OCI-LY1 (cell line): ENCODE measurements around the gene PIP4K2C.

Experiments used
- H2AFZ ChIP-seq: fragments of 200-600 bp; sonication (generic), shearing (Covaris generic); 2 replicates; pipeline ENCODE4 v1.6.0; 2014; ENCODE audit warnings: antibody characterized with exemption, mild to moderate bottlenecking, low read length
- H3F3A ChIP-seq: fragments of 200-600 bp; sonication (generic), shearing (Covaris generic); 2 replicates; pipeline ENCODE4 v1.6.0; 2014; ENCODE audit warnings: mild to moderate bottlenecking, antibody characterized with exemption, low read length, moderate library complexity; ENCODE audit not compliant: insufficient read depth
- H3K27ac ChIP-seq: fragments of 200-600 bp; sonication (generic); 2 replicates; pipeline ENCODE4 v1.5.1; 2014; ENCODE audit warnings: low read length, mixed run types, mild to moderate bottlenecking, low read depth; ENCODE audit not compliant: poor library complexity, severe bottlenecking
- H3K27me3 ChIP-seq: fragments of 200-600 bp; sonication (generic); 2 replicates; pipeline ENCODE4 v1.6.0; 2014; ENCODE audit warnings: antibody characterized with exemption, mild to moderate bottlenecking, low read length, moderate library complexity; ENCODE audit not compliant: insufficient read depth
- H3K36me3 ChIP-seq: fragments of 200-600 bp; sonication (generic); 2 replicates; pipeline ENCODE4 v1.6.1; 2014; ENCODE audit warnings: mild to moderate bottlenecking, antibody characterized with exemption, low read length, moderate library complexity, mixed read lengths; ENCODE audit not compliant: insufficient read depth
- H3K4me1 ChIP-seq: fragments of 200-600 bp; sonication (generic); 2 replicates; pipeline ENCODE4 v1.5.1; 2014; ENCODE audit warnings: mild to moderate bottlenecking, low read length, moderate library complexity; ENCODE audit not compliant: insufficient read depth, severe bottlenecking
- H3K4me2 ChIP-seq: fragments of 200-600 bp; sonication (generic), shearing (Covaris generic); 2 replicates; pipeline ENCODE4 v1.6.1; 2014; ENCODE audit warnings: low read length
- H3K4me3 ChIP-seq: fragments of 200-600 bp; sonication (generic); 2 replicates; pipeline ENCODE4 v1.5.1; 2014; ENCODE audit warnings: low read length, low read depth, mild to moderate bottlenecking, mixed read lengths; ENCODE audit not compliant: poor library complexity, severe bottlenecking
- H3K79me2 ChIP-seq: fragments of 200-600 bp; shearing (Covaris generic); 2 replicates; pipeline ENCODE4 v1.6.1; 2016; ENCODE audit warnings: mixed run types, low read length, mixed read lengths; ENCODE audit not compliant: insufficient read depth
- H3K9ac ChIP-seq: fragments of 200-600 bp; sonication (generic), shearing (Covaris generic); 2 replicates; pipeline ENCODE4 v1.6.1; 2014; ENCODE audit warnings: mild to moderate bottlenecking, low read length, mixed read lengths
- H3K9me2 ChIP-seq: fragments of 200-600 bp; sonication (generic), shearing (Covaris generic); 2 replicates; pipeline ENCODE4 v1.6.1; 2014; ENCODE audit warnings: low read depth, mild to moderate bottlenecking, low read length, mixed read lengths
- H3K9me3 ChIP-seq: fragments of 200-600 bp; shearing (Covaris generic); 2 replicates; pipeline ENCODE4 v1.6.1; 2014; ENCODE audit warnings: low read length, mixed read lengths
- H4K20me1 ChIP-seq: fragments of 200-600 bp; sonication (generic), shearing (Covaris generic); 2 replicates; pipeline ENCODE4 v1.6.0; 2016; ENCODE audit warnings: mild to moderate bottlenecking, low read length; ENCODE audit not compliant: insufficient read depth
- EZH2 ChIP-seq: fragments of 200-600 bp; sonication (generic), shearing (Covaris generic); IDR thresholded peaks from 2 replicates; pipeline ENCODE4 v1.8.0; 2017; ENCODE audit warnings: borderline replicate concordance, mixed run types, mild to moderate bottlenecking, antibody characterized with exemption, low read length, moderate library complexity, mixed read lengths
- TF ChIP-seq, protein P1 (sequence below): fragments of 200-600 bp; sonication (generic), shearing (Covaris generic); IDR thresholded peaks from 2 replicates; pipeline ENCODE4 v1.5.1; 2017; ENCODE audit warnings: mild to moderate bottlenecking, antibody characterized with exemption, low read length, moderate library complexity, mixed read lengths

Gene PIP4K2C

DNA sequence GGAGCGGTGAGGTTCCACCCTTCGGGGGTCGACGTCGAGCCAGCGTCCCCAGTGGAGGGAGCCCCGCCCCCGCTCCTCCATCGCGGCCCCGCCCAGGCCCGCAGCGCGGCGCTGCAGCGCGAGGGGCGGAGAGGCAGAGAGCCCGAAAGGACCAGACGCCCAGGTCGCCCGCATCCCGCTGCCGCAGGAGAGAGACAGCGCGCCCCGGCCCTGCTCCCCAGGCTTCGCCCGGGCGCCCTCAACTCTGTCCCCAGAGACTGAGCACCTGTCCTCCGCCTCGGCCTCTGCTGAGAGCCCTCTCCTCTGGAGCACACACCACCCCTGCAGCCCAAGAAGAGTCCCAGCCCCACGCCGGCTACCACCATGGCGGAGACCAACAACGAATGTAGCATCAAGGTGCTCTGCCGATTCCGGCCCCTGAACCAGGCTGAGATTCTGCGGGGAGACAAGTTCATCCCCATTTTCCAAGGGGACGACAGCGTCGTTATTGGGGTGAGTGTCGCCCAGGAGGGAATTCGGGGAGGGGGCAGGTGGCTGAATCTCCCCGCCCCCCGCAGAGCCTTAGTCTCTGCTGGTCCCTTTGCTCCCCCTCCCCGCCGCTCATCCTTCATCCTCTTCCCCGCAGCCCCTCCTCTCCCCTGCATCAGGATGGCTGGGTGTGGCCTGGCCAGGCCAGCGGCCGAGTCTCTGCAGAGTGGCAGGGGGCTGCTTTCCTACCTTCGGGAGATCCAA is 40.9 kb upstream of the PIP4K2C start, which contains the start of gene KIF5A:
Gene KIF5A (plus strand): TSS at position 136 of the 732 bp plus-strand sequence. CDS start 228 bp downstream, at position 364.
- Histone ChIP-seq H3K9me3 (no peaks in the 10 kb centered on the region), H3K79me2 (0 out of 2 replicates have a peak, but pooled peaks cover 9% of the 10 kb centered on the region), H3K9ac (peak within 1 kb of the TSS; percentile 33; the same call in 1 of the 2 replicates), H3K9me2 (no peaks in the 10 kb centered on the region), H3K36me3 (peaks cover 8% of the 10 kb centered on the region; the same call in 1 of the 2 replicates), H2AFZ (no peak within 1 kb of the TSS), H3K4me1 (peaks cover 39% of the 10 kb centered on the region), H3K27me3 (no peaks in the 10 kb centered on the region), H3K27ac (no peak within 1 kb of the TSS), H3K4me3 (peak within 1 kb of the TSS; percentile 57), H4K20me1 (no peaks in the 10 kb centered on the region), H3K4me2 (peak within 1 kb of the TSS; percentile 67), H3F3A (no peaks in the 10 kb centered on the region)
- TF ChIP-seq, protein P1, sequence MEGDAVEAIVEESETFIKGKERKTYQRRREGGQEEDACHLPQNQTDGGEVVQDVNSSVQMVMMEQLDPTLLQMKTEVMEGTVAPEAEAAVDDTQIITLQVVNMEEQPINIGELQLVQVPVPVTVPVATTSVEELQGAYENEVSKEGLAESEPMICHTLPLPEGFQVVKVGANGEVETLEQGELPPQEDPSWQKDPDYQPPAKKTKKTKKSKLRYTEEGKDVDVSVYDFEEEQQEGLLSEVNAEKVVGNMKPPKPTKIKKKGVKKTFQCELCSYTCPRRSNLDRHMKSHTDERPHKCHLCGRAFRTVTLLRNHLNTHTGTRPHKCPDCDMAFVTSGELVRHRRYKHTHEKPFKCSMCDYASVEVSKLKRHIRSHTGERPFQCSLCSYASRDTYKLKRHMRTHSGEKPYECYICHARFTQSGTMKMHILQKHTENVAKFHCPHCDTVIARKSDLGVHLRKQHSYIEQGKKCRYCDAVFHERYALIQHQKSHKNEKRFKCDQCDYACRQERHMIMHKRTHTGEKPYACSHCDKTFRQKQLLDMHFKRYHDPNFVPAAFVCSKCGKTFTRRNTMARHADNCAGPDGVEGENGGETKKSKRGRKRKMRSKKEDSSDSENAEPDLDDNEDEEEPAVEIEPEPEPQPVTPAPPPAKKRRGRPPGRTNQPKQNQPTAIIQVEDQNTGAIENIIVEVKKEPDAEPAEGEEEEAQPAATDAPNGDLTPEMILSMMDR, result 0 out of 2 replicates have a peak, but pooled peaks have one; percentile 11
- TF ChIP-seq EZH2, result no peak

DNA sequence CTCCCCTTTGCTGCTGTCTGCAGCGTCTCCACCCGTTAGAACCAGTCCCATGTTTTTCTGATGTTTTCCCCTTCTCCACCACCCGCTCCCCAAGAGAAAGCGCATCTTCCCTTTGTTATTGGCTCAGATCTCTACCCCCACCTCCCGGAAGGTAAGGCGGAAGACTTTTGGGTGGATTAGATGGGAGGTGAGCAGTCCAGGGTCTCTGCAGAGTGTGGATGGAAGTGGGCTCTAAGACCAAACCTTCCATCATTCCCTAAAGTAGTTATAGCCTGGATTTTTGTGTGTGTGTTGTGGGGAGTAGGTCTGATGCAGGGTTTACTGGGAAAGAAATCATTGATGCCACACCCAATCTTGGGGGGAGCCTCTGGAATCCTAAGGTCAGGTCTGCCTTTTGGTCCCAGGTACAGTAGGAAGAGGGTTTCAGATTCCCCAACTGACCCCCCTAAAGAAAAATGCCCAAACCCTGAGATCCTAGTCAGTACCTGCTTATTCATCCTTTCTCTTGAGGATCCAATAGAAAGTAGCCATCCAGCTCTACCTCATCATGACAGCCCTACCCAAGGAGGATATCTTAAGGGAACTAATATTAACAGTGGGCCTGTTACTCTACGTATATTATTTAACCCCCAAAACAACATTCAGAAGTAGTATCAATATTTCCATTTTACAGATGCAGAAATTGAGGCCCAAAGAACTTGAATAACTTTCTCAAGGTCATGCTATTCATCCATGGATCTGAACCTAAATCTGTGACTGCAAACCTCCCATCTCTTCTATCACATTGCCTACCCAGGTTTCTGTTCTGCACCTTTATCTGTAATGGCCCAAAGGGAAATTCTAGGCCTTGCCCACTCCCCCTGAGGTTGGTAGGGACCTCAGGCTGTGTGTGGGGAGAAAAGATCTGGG is 40.1 kb upstream of the PIP4K2C start:
- Histone ChIP-seq H3K4me2 (no peak overlapping the region), H3K4me3 (no peak overlapping the region), H3K27ac (no peak overlapping the region), H4K20me1 (no peaks in the 10 kb centered on the region), H3K36me3 (0 out of 2 replicates have a peak, but pooled peaks cover under 1% of the 10 kb centered on the region), H3K9ac (no peak overlapping the region), H3K9me2 (no peaks in the 10 kb centered on the region), H3F3A (no peaks in the 10 kb centered on the region), H3K9me3 (no peaks in the 10 kb centered on the region), H3K27me3 (no peaks in the 10 kb centered on the region), H3K79me2 (0 out of 2 replicates have a peak, but pooled peaks cover 4% of the 10 kb centered on the region), H2AFZ (no peak overlapping the region), H3K4me1 (peaks cover 31% of the 10 kb centered on the region)
- TF ChIP-seq, protein P1, result no peak
- TF ChIP-seq EZH2, result no peak

DNA sequence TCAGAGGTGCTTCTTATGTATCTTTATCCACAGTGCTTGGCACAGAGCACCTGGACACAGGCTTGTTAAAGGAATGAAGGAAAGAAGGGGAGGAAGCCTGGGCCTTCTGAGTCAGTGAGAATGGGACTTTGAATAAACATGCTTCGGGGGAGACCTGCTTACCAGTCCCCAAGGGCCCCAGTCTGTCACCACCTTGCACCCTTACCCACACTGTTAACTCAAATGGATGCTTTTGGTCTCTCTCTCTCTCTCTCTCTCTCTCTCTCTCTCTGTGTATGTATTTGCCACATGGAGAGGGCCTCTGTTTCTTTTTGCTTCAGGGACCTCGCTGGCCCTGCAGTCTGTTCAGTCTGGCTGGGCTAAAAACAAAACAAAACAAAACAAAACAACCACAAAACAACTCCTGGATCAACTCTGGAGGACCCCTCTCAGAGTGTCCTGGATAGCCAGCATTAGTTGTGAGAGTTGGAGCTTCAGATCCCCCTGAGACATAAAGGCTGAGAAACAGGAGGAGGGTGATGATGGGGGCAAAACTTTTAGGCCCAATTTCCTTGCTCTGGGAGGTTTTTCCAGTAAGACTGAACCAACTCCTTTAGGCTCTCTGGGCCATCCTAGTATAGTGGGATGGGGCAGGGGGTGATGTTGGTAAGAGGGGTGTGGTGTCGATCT is 39.2 kb upstream of the PIP4K2C start:
- Histone ChIP-seq H3K9ac (no peak overlapping the region), H3K27ac (no peak overlapping the region), H3K9me3 (no peaks in the 10 kb centered on the region), H4K20me1 (no peaks in the 10 kb centered on the region), H3K36me3 (no peaks in the 10 kb centered on the region), H3K4me1 (peaks cover 24% of the 10 kb centered on the region), H3K27me3 (no peaks in the 10 kb centered on the region), H3K4me2 (no peak overlapping the region), H2AFZ (no peak overlapping the region), H3K9me2 (no peaks in the 10 kb centered on the region), H3K79me2 (no peaks in the 10 kb centered on the region), H3K4me3 (no peak overlapping the region), H3F3A (no peaks in the 10 kb centered on the region)
- TF ChIP-seq EZH2, result no peak
- TF ChIP-seq, protein P1, result no peak
